Bronchial epithelial cell (primary cell): Measurements from ENCODE around the gene LHPP. TPM values are rescaled to one million over a fixed set of nuclear protein-coding genes. Genes with fewer than 3 reads are reported as not detected.

Experiments
- DNase-seq: peaks from one replicate; pipeline ENCODE4 v3.0.0-alpha.2; 2010; ENCODE audit warnings: low read depth
- FAIRE-seq: peaks from 2 replicates; lab custom pipeline; 2011; peaks lifted over from hg19 to GRCh38; lab: Jason Lieb, UNC
- H3K27me3 ChIP-seq: 2 replicates; pipeline ENCODE4 v1.5.1; 2011; ENCODE audit warnings: low read length; ENCODE audit not compliant: control insufficient read depth, insufficient read depth
- H3K36me3 ChIP-seq: 2 replicates; pipeline ENCODE4 v1.5.1; 2011; ENCODE audit warnings: low read length; ENCODE audit not compliant: control insufficient read depth, insufficient read depth
- H3K4me3 ChIP-seq: 2 replicates; pipeline ENCODE4 v1.5.1; 2011; ENCODE audit warnings: mild to moderate bottlenecking, low read depth, low read length, control low read depth
- CTCF ChIP-seq: IDR thresholded peaks from 2 replicates; pipeline ENCODE4 v1.5.1; 2011; ENCODE audit warnings: mild to moderate bottlenecking, moderate library complexity, low read length, control low read depth, inconsistent platforms; ENCODE audit not compliant: insufficient read depth, severe bottlenecking
- total RNA-seq: library from RNA; depleted of rRNA; stranded (reverse); fragments of >200 nt; gene quantifications from 2 replicates; pipeline ENCODE4 v1.2.1, GENCODE V29; 2014

LHPP gene
- total RNA-seq, 1 donor from 2014 or later = 14.0 TPM

- Histone ChIP-seq H3K36me3 (peaks cover 6% of the 10 kb centered on the region), H3K27me3 (no peaks in the 10 kb centered on the region), H3K4me3 (no peak overlapping the region)
- DNase-seq (no peak), FAIRE-seq (no peak)
- no peak for TF ChIP-seq CTCF
These were observed 161.4 kb downstream of the LHPP start for GRCh38 chr10:124622866-124623536.

- H3K4me3 ChIP-seq = no peak overlapping the region
- TF ChIP-seq CTCF = no peak
- no peaks in the 10 kb centered on the region for H3K27me3 ChIP-seq
- H3K36me3 ChIP-seq = peaks cover 2% of the 10 kb centered on the region
- FAIRE-seq (no peak), DNase-seq (no peak)
These were observed 162.4 kb downstream of the LHPP start for GRCh38 chr10:124624006-124624405.

- TF ChIP-seq CTCF = no peak
- DNase-seq (no peak), FAIRE-seq (no peak)
- no peaks in the 10 kb centered on the region for H3K27me3 ChIP-seq
- peaks cover 2% of the 10 kb centered on the region for H3K36me3 ChIP-seq
- H3K4me3 ChIP-seq = no peak overlapping the region
These were observed 162.8 kb downstream of the LHPP start for GRCh38 chr10:124624466-124624865.

GRCh38 chr10:124624895-124625294 lies 163.3 kb downstream of the LHPP start:
- H3K27me3 ChIP-seq = no peaks in the 10 kb centered on the region
- FAIRE-seq (no peak), DNase-seq (no peak)
- TF ChIP-seq CTCF = no peak
- no peak overlapping the region for H3K4me3 ChIP-seq
- peaks cover 2% of the 10 kb centered on the region for H3K36me3 ChIP-seq

DNA sequence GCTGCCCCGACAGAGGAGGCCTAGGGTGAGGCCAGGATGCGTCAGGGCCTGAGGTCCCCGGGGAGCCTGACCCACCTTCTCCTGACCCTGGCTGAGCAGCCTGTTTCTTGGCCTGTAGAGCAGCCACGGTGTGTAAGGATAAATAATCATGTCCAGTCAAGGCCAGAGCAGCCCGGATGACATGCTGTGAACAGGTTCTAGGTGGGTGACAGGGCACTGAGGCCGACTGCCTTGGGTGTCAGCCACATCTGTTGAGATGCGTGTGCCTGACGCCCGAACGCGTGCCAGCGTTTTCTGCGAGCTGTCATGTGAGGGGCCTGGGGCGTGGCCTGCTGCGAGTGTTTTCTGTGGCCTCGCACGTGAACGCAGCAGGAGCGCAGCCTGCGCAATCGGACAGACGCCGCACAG lies 164.2 kb downstream of the LHPP start:
- no peaks in the 10 kb centered on the region for H3K27me3 ChIP-seq
- H3K36me3 ChIP-seq = peaks cover under 1% of the 10 kb centered on the region
- TF ChIP-seq CTCF = no peak
- DNase-seq (no peak), FAIRE-seq (no peak)
- no peak overlapping the region for H3K4me3 ChIP-seq

DNA sequence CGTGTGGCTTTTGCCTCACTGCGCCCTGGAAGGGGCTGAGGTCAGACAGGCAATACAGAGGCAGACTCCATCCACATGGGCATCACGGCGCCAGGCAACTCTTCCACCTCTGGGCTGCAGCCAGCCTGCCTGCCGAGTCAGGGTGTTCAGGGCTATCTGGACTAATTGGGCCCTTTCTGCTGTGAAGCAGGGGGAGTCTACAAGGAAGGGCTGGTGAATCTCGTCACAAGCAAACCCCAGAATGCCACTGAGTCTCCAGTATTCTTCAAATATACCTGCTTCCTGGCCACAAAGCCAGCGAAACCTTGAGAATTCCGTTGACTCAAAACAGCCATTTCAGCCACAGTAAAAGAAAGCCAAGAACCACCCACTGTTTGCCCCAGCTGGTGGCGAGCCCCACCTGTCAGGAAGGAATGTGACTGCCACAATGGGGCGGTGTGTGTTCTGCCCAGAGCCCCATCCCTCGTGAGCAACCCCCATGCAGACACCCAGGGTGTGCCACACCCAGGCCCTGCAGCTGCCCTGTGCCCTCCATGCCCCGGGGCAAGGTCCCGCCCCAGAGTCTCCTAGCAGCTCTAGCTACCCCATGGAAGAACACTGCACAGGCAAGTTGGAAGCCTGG lies 165.2 kb downstream of the LHPP start:
- Histone ChIP-seq H3K4me3 (no peak overlapping the region), H3K27me3 (no peaks in the 10 kb centered on the region), H3K36me3 (no peaks in the 10 kb centered on the region)
- FAIRE-seq = no peak
- peak; percentile 3 for TF ChIP-seq CTCF
- DNase-seq = peak; percentile 32
